GM21825 (cell line): ENCODE measurements around the gene SMYD3.

Experiments used
- ATAC-seq: cut with Tn5 transposase; IDR thresholded peaks from one replicate; pipeline ENCODE4 v1.9.1; 2021; ENCODE audit warnings: mild to moderate bottlenecking, moderate library complexity; ENCODE audit not compliant: unreplicated experiment

The SMYD3 gene

GRCh38 chr1:245888809-245889208 is 618.3 kb downstream of the SMYD3 start:
- ATAC-seq, result no peak

- ATAC-seq, result no peak
Observed at GRCh38 chr1:245887829-245888228, 619.2 kb downstream of the SMYD3 start.

- no peak for ATAC-seq
Observed at GRCh38 chr1:245881767-245882391, 625.2 kb downstream of the SMYD3 start.

- ATAC-seq, result no peak
Observed at GRCh38 chr1:245880754-245881403, 626.2 kb downstream of the SMYD3 start.

GRCh38 chr1:245879091-245879490 is 628.0 kb downstream of the SMYD3 start:
- ATAC-seq, result no peak

- no peak for ATAC-seq
Observed at GRCh38 chr1:245878585-245878984, 628.5 kb downstream of the SMYD3 start.

GRCh38 chr1:245877976-245878375 is 629.1 kb downstream of the SMYD3 start:
- no peak for ATAC-seq

- ATAC-seq, result no peak
Observed at GRCh38 chr1:245876586-245876985, 630.5 kb downstream of the SMYD3 start.

- ATAC-seq, result no peak
Observed at GRCh38 chr1:245875581-245876261, 631.4 kb downstream of the SMYD3 start.

GRCh38 chr1:245874942-245875580 is 632.0 kb downstream of the SMYD3 start:
- ATAC-seq, result no peak

GRCh38 chr1:245873883-245874671 is 633.0 kb downstream of the SMYD3 start:
- ATAC-seq, result no peak

- no peak for ATAC-seq
Observed at GRCh38 chr1:245873068-245873467, 634.0 kb downstream of the SMYD3 start.

- no peak for ATAC-seq
Observed at GRCh38 chr1:245872475-245872874, 634.6 kb downstream of the SMYD3 start.

GRCh38 chr1:245871915-245872314 is 635.2 kb downstream of the SMYD3 start:
- ATAC-seq, result no peak

- ATAC-seq, result no peak
Observed at GRCh38 chr1:245871191-245871590, 635.9 kb downstream of the SMYD3 start.

GRCh38 chr1:245870698-245871097 is 636.4 kb downstream of the SMYD3 start:
- no peak for ATAC-seq

- ATAC-seq, result no peak
Observed at GRCh38 chr1:245869847-245870246, 637.2 kb downstream of the SMYD3 start.

- no peak for ATAC-seq
Observed at GRCh38 chr1:245867738-245868137, 639.3 kb downstream of the SMYD3 start.

- no peak for ATAC-seq
Observed at GRCh38 chr1:245864872-245865271, 642.2 kb downstream of the SMYD3 start.

- ATAC-seq, result no peak
Observed at GRCh38 chr1:245863566-245864184, 643.4 kb downstream of the SMYD3 start.
